GM12872 (cell line): Measurements from ENCODE around the gene KDM4C.

Experiments used
- TF ChIP-seq, protein P1 (sequence below): IDR thresholded peaks from 3 replicates; pipeline ENCODE4 v1.5.1; 2011; ENCODE audit warnings: low read depth, mild to moderate bottlenecking, low read length, moderate library complexity; ENCODE audit not compliant: insufficient read depth

Gene KDM4C

GRCh38 chr9:6946583-6947166 lies 188.9 kb downstream of the KDM4C start:
- TF ChIP-seq, protein P1, sequence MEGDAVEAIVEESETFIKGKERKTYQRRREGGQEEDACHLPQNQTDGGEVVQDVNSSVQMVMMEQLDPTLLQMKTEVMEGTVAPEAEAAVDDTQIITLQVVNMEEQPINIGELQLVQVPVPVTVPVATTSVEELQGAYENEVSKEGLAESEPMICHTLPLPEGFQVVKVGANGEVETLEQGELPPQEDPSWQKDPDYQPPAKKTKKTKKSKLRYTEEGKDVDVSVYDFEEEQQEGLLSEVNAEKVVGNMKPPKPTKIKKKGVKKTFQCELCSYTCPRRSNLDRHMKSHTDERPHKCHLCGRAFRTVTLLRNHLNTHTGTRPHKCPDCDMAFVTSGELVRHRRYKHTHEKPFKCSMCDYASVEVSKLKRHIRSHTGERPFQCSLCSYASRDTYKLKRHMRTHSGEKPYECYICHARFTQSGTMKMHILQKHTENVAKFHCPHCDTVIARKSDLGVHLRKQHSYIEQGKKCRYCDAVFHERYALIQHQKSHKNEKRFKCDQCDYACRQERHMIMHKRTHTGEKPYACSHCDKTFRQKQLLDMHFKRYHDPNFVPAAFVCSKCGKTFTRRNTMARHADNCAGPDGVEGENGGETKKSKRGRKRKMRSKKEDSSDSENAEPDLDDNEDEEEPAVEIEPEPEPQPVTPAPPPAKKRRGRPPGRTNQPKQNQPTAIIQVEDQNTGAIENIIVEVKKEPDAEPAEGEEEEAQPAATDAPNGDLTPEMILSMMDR, result no peak

DNA sequence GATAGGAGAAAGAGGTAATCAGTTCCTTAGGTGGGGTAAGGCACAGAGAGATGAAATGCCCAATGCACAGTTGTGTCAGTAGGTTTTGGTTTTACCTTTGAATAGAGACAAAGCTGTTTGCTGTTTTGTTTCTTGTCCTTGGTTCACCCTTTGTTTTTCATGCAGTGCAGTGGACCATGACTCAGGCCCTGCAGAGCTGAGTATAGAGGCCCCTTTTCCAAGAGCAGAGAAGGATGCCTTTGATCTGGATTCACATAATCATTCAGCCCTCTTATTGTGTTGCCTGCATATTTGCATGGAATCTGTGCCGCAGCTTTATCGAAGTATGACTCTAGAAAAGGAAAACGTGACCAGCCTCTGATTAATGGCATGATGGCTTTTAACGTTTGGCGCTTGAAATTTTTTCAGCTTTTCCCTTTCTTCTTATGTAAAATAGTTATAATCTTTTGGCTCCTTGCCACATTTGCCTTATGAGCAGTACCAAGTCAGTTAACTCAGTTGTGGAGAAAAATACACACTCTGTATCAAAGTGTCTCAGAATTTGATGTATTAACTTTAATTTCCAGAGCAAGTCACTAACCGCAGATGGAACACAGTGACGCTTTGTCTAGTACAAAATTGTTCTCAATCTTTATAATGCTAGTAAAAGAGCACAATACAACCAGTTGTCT lies 197.6 kb downstream of the KDM4C start:
- TF ChIP-seq, protein P1, result no peak

- TF ChIP-seq, protein P1, result no peak
These were observed 199.1 kb downstream of the KDM4C start for GRCh38 chr9:6956879-6957278.

- TF ChIP-seq, protein P1, result no peak
These were observed 201.7 kb downstream of the KDM4C start for GRCh38 chr9:6959270-6960000.

DNA sequence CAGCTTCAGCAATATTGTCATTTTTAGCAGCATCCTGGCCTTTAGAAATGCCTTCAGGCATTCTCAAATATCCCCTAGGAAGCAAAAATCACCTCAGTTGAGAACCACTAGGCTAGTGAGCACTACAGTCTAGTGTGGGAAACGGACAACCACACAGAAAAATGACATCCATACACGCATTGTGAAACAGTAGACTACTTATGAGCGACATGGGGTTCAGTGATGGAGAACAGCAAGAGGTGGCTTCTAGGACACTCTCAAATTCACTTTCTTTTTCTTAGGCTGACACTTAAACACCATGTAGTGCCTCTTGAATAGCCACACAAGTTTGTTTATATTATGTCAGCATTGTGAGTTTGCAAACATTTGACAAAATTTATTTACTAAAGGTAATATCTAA lies 203.0 kb downstream of the KDM4C start:
- TF ChIP-seq, protein P1, result no peak

- TF ChIP-seq, protein P1, result no peak
These were observed 204.2 kb downstream of the KDM4C start for GRCh38 chr9:6961845-6962522.

DNA sequence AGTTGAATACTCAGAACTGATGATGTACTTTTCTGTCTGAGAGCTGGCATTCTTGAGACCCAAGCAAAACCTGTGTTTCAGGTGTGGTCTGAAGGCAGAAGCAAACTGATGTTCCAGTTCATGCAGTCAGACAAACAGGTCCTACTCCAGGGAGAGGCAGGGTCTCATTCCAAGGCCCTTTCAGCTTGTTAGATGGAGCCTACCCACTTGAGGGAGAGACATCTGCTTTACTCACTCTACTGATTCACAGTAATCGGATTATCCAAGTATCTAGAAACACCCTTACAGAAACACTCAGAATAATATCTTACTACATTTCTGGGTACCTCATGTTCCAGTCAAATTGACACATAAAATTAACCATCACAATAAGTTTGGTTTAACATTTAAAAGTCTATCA lies 207.8 kb downstream of the KDM4C start:
- TF ChIP-seq, protein P1, result no peak
